ENCODE measurements around the gene QRFP.

DNA sequence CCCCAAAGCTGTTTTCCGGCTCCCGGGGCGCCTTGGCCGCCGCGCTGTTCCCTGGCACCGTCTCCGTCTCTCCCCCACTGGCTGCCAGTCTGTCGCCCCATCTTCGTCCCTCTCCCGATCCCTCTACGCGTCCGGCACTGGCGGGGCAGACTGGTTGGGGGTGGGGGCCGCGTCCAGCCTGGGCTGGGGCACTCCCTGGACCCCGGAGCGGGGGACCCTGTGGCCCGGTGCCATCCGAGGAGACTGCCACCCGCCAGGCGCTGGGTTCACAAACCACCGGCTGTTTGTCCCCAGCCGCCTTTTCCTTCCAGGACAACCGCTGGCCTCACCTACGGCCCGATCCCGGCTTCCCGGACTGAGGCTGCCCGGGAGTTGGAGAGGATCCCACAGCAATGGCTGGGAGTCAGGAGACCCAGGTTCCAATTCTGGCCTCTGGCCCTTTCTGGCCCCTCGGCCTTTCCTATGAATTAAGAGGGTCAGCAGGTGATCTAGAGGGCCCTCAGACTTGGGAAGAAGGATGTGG, 43.5 kb upstream of the QRFP start:
- TF ChIP-seq, protein P1, sequence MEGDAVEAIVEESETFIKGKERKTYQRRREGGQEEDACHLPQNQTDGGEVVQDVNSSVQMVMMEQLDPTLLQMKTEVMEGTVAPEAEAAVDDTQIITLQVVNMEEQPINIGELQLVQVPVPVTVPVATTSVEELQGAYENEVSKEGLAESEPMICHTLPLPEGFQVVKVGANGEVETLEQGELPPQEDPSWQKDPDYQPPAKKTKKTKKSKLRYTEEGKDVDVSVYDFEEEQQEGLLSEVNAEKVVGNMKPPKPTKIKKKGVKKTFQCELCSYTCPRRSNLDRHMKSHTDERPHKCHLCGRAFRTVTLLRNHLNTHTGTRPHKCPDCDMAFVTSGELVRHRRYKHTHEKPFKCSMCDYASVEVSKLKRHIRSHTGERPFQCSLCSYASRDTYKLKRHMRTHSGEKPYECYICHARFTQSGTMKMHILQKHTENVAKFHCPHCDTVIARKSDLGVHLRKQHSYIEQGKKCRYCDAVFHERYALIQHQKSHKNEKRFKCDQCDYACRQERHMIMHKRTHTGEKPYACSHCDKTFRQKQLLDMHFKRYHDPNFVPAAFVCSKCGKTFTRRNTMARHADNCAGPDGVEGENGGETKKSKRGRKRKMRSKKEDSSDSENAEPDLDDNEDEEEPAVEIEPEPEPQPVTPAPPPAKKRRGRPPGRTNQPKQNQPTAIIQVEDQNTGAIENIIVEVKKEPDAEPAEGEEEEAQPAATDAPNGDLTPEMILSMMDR (IDR thresholded peaks at IDR 0.05 in 4 of 5, conservative IDR thresholded peaks at IDR 0.05 in 1 of 5) = no peak
- TF ChIP-seq POLR2A (IDR thresholded peaks at IDR 0.05) = no peak

Measured in gastrocnemius medialis (tissue), 4 donors.